OCI-LY7 (cell line): ENCODE measurements around the gene TIGAR. TPM values are rescaled to one million over a fixed set of nuclear protein-coding genes. Genes with fewer than 3 reads are reported as not detected.

Source experiments
- BruUV-seq: library from RNA; stranded (reverse); fragments of 400-500 nt; replicated peaks from 2 replicates; lab custom pipeline; 2021; lab: Mats Ljungman, UMichigan
- CTCF ChIA-PET: fragments of 300-600 bp; sonication (Branson Sonifier 250); formaldehyde crosslinking; loops from one replicate; lab custom pipeline; 2022; ENCODE audit warnings: antibody characterized with exemption; ENCODE audit not compliant: unreplicated experiment; lab: Charles Lee
- POLR2A ChIA-PET: fragments of 300-600 bp; sonication (Branson Sonifier 250); formaldehyde crosslinking; loops from one replicate; lab custom pipeline; 2022; ENCODE audit warnings: antibody characterized with exemption; lab: Charles Lee
- DNase-seq: peaks from one replicate; pipeline ENCODE4 v3.0.0-alpha.2; 2015; ENCODE audit warnings: low spot score
- H2AFZ ChIP-seq: fragments of 200-600 bp; sonication (generic), shearing (Covaris generic); 2 replicates; pipeline ENCODE4 v1.6.1; 2014; ENCODE audit warnings: mild to moderate bottlenecking, antibody characterized with exemption, low read length, moderate library complexity
- H3K27ac ChIP-seq: fragments of 200-600 bp; sonication (generic); 2 replicates; pipeline ENCODE4 v1.5.1; 2014; ENCODE audit warnings: mixed run types, low read depth, mild to moderate bottlenecking, moderate library complexity, low read length, inconsistent platforms; ENCODE audit not compliant: poor library complexity, severe bottlenecking
- H3K36me3 ChIP-seq: fragments of 200-600 bp; sonication (generic); 2 replicates; pipeline ENCODE4 v1.6.1; 2014; ENCODE audit warnings: mild to moderate bottlenecking, antibody characterized with exemption, low read length, moderate library complexity, mixed read lengths; ENCODE audit not compliant: insufficient read depth
- H3K4me1 ChIP-seq: fragments of 200-600 bp; sonication (generic); 2 replicates; pipeline ENCODE4 v1.5.1; 2014; ENCODE audit warnings: mild to moderate bottlenecking, low read length; ENCODE audit not compliant: insufficient read depth, poor library complexity, severe bottlenecking
- H3K4me2 ChIP-seq: fragments of 200-600 bp; sonication (generic); 2 replicates; pipeline ENCODE4 v1.6.1; 2014; ENCODE audit warnings: mild to moderate bottlenecking, low read length
- H3K4me3 ChIP-seq: fragments of 200-600 bp; sonication (generic); 2 replicates; pipeline ENCODE4 v1.5.1; 2014; ENCODE audit warnings: mild to moderate bottlenecking, low read depth, low read length; ENCODE audit not compliant: poor library complexity, severe bottlenecking
- H3K79me2 ChIP-seq: fragments of 200-600 bp; sonication (generic); 2 replicates; pipeline ENCODE4 v1.6.1; 2016; ENCODE audit warnings: low read depth, mild to moderate bottlenecking, low read length, moderate library complexity, mixed read lengths; ENCODE audit not compliant: insufficient read depth
- H3K9me2 ChIP-seq: fragments of 200-600 bp; sonication (generic); 2 replicates; pipeline ENCODE4 v1.6.1; 2016; ENCODE audit warnings: mild to moderate bottlenecking, low read length, mixed read lengths; ENCODE audit not compliant: insufficient read depth
- H3K9me3 ChIP-seq: fragments of 200-600 bp; sonication (generic); 2 replicates; pipeline ENCODE4 v1.6.1; 2014; ENCODE audit warnings: mild to moderate bottlenecking, mixed run types, low read length, mixed read lengths
- H4K20me1 ChIP-seq: fragments of 200-600 bp; sonication (generic); 2 replicates; pipeline ENCODE4 v1.6.1; 2014; ENCODE audit warnings: mild to moderate bottlenecking, antibody characterized with exemption, low read length, moderate library complexity, mixed read lengths; ENCODE audit not compliant: insufficient read depth
- CTCF ChIP-seq: fragments of 200-600 bp; sonication (generic); conservative IDR thresholded peaks from 2 replicates; pipeline ENCODE4 v1.5.1; 2014; ENCODE audit warnings: mild to moderate bottlenecking, antibody characterized with exemption, low read length, moderate library complexity, mixed read lengths
- EZH2phosphoT487 ChIP-seq: fragments of 200-600 bp; sonication (generic); IDR thresholded peaks from 2 replicates; pipeline ENCODE4 v1.6.1; 2018; ENCODE audit warnings: low read depth, borderline replicate concordance, mild to moderate bottlenecking, mixed run types, antibody characterized with exemption, low read length, moderate library complexity, mixed read lengths
- intact Hi-C: fragments of 100-400 bp; cut with micrococcal nuclease; formaldehyde crosslinking; loops from one replicate; pipeline ENCODE4 v1.10.0; 2022; ENCODE audit not compliant: unreplicated experiment
- total RNA-seq, 2 experiments: library from RNA; depleted of rRNA in 1 of 2; stranded (reverse); fragments of >200 nt in 1 of 2; shearing (Covaris generic) in 1 of 2; gene quantifications; 2 replicates each; pipeline ENCODE4 v1.2.3, GENCODE V29; 2014 to 2022

Gene TIGAR
- total RNA-seq, 2 experiments from 2014 or later, result 8.0 to 24.7 TPM

GRCh38 chr12:4282103-4282891 is 38.7 kb upstream of the TIGAR start:
- H3K4me3 ChIP-seq, result no peak overlapping the region
- no peaks in the 10 kb centered on the region for H3K4me1 ChIP-seq
- no peaks in the 10 kb centered on the region for H3K9me3 ChIP-seq
- H3K36me3 ChIP-seq, result no peaks in the 10 kb centered on the region
- no TSS peak for BruUV-seq
- no peak for TF ChIP-seq EZH2phosphoT487
- no peak for TF ChIP-seq CTCF
- no peaks in the 10 kb centered on the region for H4K20me1 ChIP-seq
- DNase-seq, result no peak
- H3K9me2 ChIP-seq, result no peaks in the 10 kb centered on the region
- no peak overlapping the region for H3K27ac ChIP-seq
- no peaks in the 10 kb centered on the region for H3K79me2 ChIP-seq
- ChIA-PET POLR2A (no interaction called here), CTCF (no interaction called here)
- intact Hi-C loops, result no loop called here
- H3K4me2 ChIP-seq, result no peak overlapping the region
- no peak overlapping the region for H2AFZ ChIP-seq

- H3K4me3 ChIP-seq, result no peak overlapping the region
- no peaks in the 10 kb centered on the region for H3K9me3 ChIP-seq
- intact Hi-C loops, result no loop called here
- DNase-seq, result no peak
- H3K36me3 ChIP-seq, result no peaks in the 10 kb centered on the region
- BruUV-seq, result no TSS peak
- TF ChIP-seq CTCF (peak; percentile 30; the same call in 1 of the 2 replicates), EZH2phosphoT487 (no peak)
- ChIA-PET CTCF (no interaction called here), POLR2A (no interaction called here)
- H3K4me2 ChIP-seq, result no peak overlapping the region
- no peaks in the 10 kb centered on the region for H3K9me2 ChIP-seq
- H3K79me2 ChIP-seq, result no peaks in the 10 kb centered on the region
- no peak overlapping the region for H3K27ac ChIP-seq
- H2AFZ ChIP-seq, result no peak overlapping the region
- H4K20me1 ChIP-seq, result no peaks in the 10 kb centered on the region
- H3K4me1 ChIP-seq, result no peaks in the 10 kb centered on the region
Observed at GRCh38 chr12:4282892-4283511, 38.0 kb upstream of the TIGAR start.
